HG03045 (cell line): Measurements from ENCODE around the gene BBS2.

Experiments
- ATAC-seq: cut with Tn5 transposase; IDR thresholded peaks from one replicate; pipeline ENCODE4 v1.9.1; 2021; ENCODE audit warnings: mild to moderate bottlenecking, moderate library complexity; ENCODE audit not compliant: unreplicated experiment

Gene BBS2

GRCh38 chr16:56519459-56520250 lies at the start of gene BBS2:
Gene BBS2 (minus strand): TSS chr16:56520024. CDS start chr16:56519862, 162 bp downstream.
- peak; percentile 82 for ATAC-seq

- ATAC-seq: no peak
Observed at GRCh38 chr16:56564793-56565477, 45.1 kb upstream of the BBS2 start, which contains the start of gene MT4. Gene MT4 (plus strand): TSS chr16:56565073. CDS start chr16:56565129, 56 bp downstream.

- ATAC-seq: no peak
Observed at GRCh38 chr16:56561126-56561525, 41.3 kb upstream of the BBS2 start.

GRCh38 chr16:56560447-56560846 lies 40.6 kb upstream of the BBS2 start:
- no peak for ATAC-seq

GRCh38 chr16:56559109-56559508 lies 39.3 kb upstream of the BBS2 start:
- ATAC-seq: no peak

GRCh38 chr16:56558024-56558747 lies 38.4 kb upstream of the BBS2 start:
- ATAC-seq: no peak

GRCh38 chr16:56554441-56554840 lies 34.6 kb upstream of the BBS2 start:
- no peak for ATAC-seq

GRCh38 chr16:56551796-56552738 lies 32.2 kb upstream of the BBS2 start:
- no peak for ATAC-seq

- no peak for ATAC-seq
Observed at GRCh38 chr16:56549744-56550385, 30.0 kb upstream of the BBS2 start.

GRCh38 chr16:56549161-56549560 lies 29.3 kb upstream of the BBS2 start:
- ATAC-seq: no peak

- no peak for ATAC-seq
Observed at GRCh38 chr16:56547949-56548567, 28.2 kb upstream of the BBS2 start.

GRCh38 chr16:56547120-56547948 lies 27.5 kb upstream of the BBS2 start:
- ATAC-seq: no peak

GRCh38 chr16:56542039-56542438 lies 22.2 kb upstream of the BBS2 start:
- no peak for ATAC-seq

- no peak for ATAC-seq
Observed at GRCh38 chr16:56539656-56540055, 19.8 kb upstream of the BBS2 start.

GRCh38 chr16:56538331-56538730 lies 18.5 kb upstream of the BBS2 start:
- no peak for ATAC-seq

GRCh38 chr16:56534847-56535383 lies 15.1 kb upstream of the BBS2 start:
- no peak for ATAC-seq

GRCh38 chr16:56532714-56533113 lies 12.9 kb upstream of the BBS2 start:
- no peak for ATAC-seq

- ATAC-seq: no peak
Observed at GRCh38 chr16:56530872-56531271, 11.0 kb upstream of the BBS2 start.
